ENCODE measurements around the gene SYNJ2. TPM values are rescaled to one million over a fixed set of nuclear protein-coding genes. Genes with fewer than 3 reads are reported as not detected.

SYNJ2 gene
- total and polyA plus RNA-seq, 2 of the 4 experiments (the other 2 are of a cell fraction) = 40.8 to 45.2 TPM

GRCh38 chr6:158076548-158076947 lies 94.9 kb downstream of the SYNJ2 start:
- in situ Hi-C loops (cut with MboI; ENCODE audit: low sequenced_read_pairs) = loop anchor here (10.0 kb wide), 1 partner anchor 762 kb away; no protein-coding TSS in a partner anchor
- no peak overlapping the region for H4K8ac ChIP-seq (ENCODE audit: low read depth in 2 of 2, low read length in 2 of 2)
- H3K18ac ChIP-seq (ENCODE audit: low read depth, low read length) = no peak overlapping the region
- no peak overlapping the region for H2BK20ac ChIP-seq (ENCODE audit: low read depth, low read length)
- H3K9me3 ChIP-seq (ENCODE audit: control insufficient read depth, insufficient read depth, low read length) = no peaks in the 10 kb centered on the region
- no peak overlapping the region for H3K4me2 ChIP-seq (ENCODE audit: low read depth, low read length)
- H2BK15ac ChIP-seq (ENCODE audit: low read depth, low read length) = no peak overlapping the region
- dilution Hi-C loops (cut with HindIII; ENCODE audit: low sequenced_read_pairs, unreplicated experiment) = no loop called here
- H2AFZ ChIP-seq (replicated peaks; ENCODE audit: low read length, poor library complexity) = no peak overlapping the region
- no peak for DNase-seq
- CTCF ChIA-PET = no interaction called here
- H2BK5ac ChIP-seq (ENCODE audit: low read depth, low read length, poor library complexity, severe bottlenecking) = no peak overlapping the region
- H4K20me1 ChIP-seq (ENCODE audit: insufficient read depth, low read length) = no peaks in the 10 kb centered on the region
- TF ChIP-seq MAZ (IDR thresholded peaks at IDR 0.05; ENCODE audit: borderline replicate concordance, low read depth, low read length) = no peak
- no peak for TF ChIP-seq RCOR1 (IDR thresholded peaks at IDR 0.05; ENCODE audit: insufficient replicate concordance, low read length)
- TF ChIP-seq RFX5 (IDR thresholded peaks at IDR 0.05; ENCODE audit: low read depth, low read length) = no peak
- TF ChIP-seq ELK1 (IDR thresholded peaks at IDR 0.05; ENCODE audit: borderline replicate concordance, low read depth, low read length) = no peak
- no peak for TF ChIP-seq POLR2A (IDR thresholded peaks at IDR 0.05; ENCODE audit: low read depth, low read length)
- TF ChIP-seq SMC3 (IDR thresholded peaks at IDR 0.05; ENCODE audit: low read depth, low read length) = no peak
- TF ChIP-seq MAFK (IDR thresholded peaks at IDR 0.05; ENCODE audit: low read depth, low read length) = no peak
- TF ChIP-seq MXI1 (IDR thresholded peaks at IDR 0.05; ENCODE audit: borderline replicate concordance, low read depth, low read length) = no peak
- no peak for TF ChIP-seq CHD1 (IDR thresholded peaks at IDR 0.05; ENCODE audit: low read depth, low read length)
- no peak for TF ChIP-seq CEBPB (IDR thresholded peaks at IDR 0.05; ENCODE audit: low read depth, low read length)
- TF ChIP-seq FOS (IDR thresholded peaks at IDR 0.05; ENCODE audit: low read depth, low read length) = no peak
- no peak for TF ChIP-seq USF2 (IDR thresholded peaks at IDR 0.05; ENCODE audit: low read depth, low read length)
- no peak for TF ChIP-seq BHLHE40 (IDR thresholded peaks at IDR 0.05; ENCODE audit: low read depth, low read length)
- TF ChIP-seq RAD21 (IDR thresholded peaks at IDR 0.05; ENCODE audit: low read length) = no peak
- no peak for TF ChIP-seq CTCF (conservative IDR thresholded peaks at IDR 0.05; ENCODE audit: low read depth, low read length)
- H3K4ac ChIP-seq (ENCODE audit: low read depth, low read length) = no peak overlapping the region
- no peak overlapping the region for H3K14ac ChIP-seq (replicated peaks; ENCODE audit: low read depth, low read length)
- H3K79me1 ChIP-seq (ENCODE audit: low read depth in 1 of 2, low read length in 2 of 2) = peaks cover 18 to 33% of the 10 kb centered on the region in 2 experiments
- no peak overlapping the region for H3K9ac ChIP-seq (ENCODE audit: low read depth, low read length)
- no peak overlapping the region for H2AK9ac ChIP-seq (replicated peaks; ENCODE audit: low read depth, low read length, poor library complexity)
- no peak overlapping the region for H2AK5ac ChIP-seq (ENCODE audit: low read depth, low read length)
- intact Hi-C loops (cut with micrococcal nuclease) = no loop called here
- no TSS peak for BruUV-seq (replicated peaks)
- H3K23ac ChIP-seq (ENCODE audit: low read depth, low read length) = no peak overlapping the region
- no peaks in the 10 kb centered on the region; the same call in 1 of the 2 replicates for H3K9me1 ChIP-seq (ENCODE audit: insufficient read depth, low read length)
- H3K27me3 ChIP-seq (ENCODE audit: control insufficient read depth, insufficient read depth, low read length) = no peaks in the 10 kb centered on the region
- no peak overlapping the region for H3K4me3 ChIP-seq (ENCODE audit: insufficient read depth, low read depth, low read length)
- H3K36me3 ChIP-seq (ENCODE audit: control insufficient read depth, insufficient read depth, low read length) = peaks cover 47% of the 10 kb centered on the region
- no peak overlapping the region for H3K56ac ChIP-seq (ENCODE audit: extremely low read depth, insufficient read depth, low read length)
- ATAC-seq (ENCODE audit: low read depth) = no peak
- no peak overlapping the region for H4K5ac ChIP-seq (ENCODE audit: low read depth, low read length)
- WGBS, 2 experiments (ENCODE audit: extremely low coverage in 2 of 2, insufficient read length in 1 of 2) = no CpG with 5 or more reads among the region's 18 CpGs
- no peak overlapping the region for H3K27ac ChIP-seq (ENCODE audit: insufficient read depth, low read length)
- POLR2A ChIA-PET (ENCODE audit: unreplicated experiment) = no interaction called here
- H3K4me1 ChIP-seq (ENCODE audit: control insufficient read depth, insufficient read depth, low read length) = 0 out of 2 replicates have a peak, but pooled peaks cover 1% of the 10 kb centered on the region
- H4K91ac ChIP-seq (ENCODE audit: insufficient read depth, low read depth, low read length) = no peak overlapping the region
- H2BK120ac ChIP-seq (ENCODE audit: low read depth, low read length) = no peak overlapping the region
